C4-2B (cell line): ENCODE data around the gene HLF.
A peak's percentile ranks its signal among the peaks of the same experiment; 100 is the strongest.

ENCODE experiments used
- H3K27ac ChIP-seq: fragments of 450-650 bp; 2 replicates; pipeline ENCODE4 v1.5.1; 2017
- ZFX ChIP-seq: fragments of 450-650 bp; IDR thresholded peaks from 2 replicates; pipeline ENCODE4 v1.6.1; 2017
- TF ChIP-seq, protein P1 (sequence below): fragments of 450-650 bp; conservative IDR thresholded peaks from 2 replicates; pipeline ENCODE4 v1.5.1; 2017; ENCODE audit warnings: mild to moderate bottlenecking

Gene HLF

DNA sequence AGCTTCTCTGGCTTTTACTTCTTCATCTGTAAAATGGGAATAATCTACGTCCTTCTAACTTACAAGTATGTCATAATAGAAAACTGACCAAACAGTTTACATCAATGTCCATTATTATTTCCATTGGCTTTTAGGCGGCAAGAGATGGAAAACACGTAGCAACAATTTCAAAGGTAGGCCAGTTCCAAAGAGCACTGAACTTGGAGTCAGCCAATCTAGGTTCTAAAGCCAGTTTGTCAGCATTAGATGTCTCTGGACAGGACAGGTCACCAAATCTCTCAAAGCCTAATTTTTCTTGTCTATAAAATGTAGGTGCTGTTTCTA, 17.6 kb downstream of the HLF start:
- TF ChIP-seq, protein P1, sequence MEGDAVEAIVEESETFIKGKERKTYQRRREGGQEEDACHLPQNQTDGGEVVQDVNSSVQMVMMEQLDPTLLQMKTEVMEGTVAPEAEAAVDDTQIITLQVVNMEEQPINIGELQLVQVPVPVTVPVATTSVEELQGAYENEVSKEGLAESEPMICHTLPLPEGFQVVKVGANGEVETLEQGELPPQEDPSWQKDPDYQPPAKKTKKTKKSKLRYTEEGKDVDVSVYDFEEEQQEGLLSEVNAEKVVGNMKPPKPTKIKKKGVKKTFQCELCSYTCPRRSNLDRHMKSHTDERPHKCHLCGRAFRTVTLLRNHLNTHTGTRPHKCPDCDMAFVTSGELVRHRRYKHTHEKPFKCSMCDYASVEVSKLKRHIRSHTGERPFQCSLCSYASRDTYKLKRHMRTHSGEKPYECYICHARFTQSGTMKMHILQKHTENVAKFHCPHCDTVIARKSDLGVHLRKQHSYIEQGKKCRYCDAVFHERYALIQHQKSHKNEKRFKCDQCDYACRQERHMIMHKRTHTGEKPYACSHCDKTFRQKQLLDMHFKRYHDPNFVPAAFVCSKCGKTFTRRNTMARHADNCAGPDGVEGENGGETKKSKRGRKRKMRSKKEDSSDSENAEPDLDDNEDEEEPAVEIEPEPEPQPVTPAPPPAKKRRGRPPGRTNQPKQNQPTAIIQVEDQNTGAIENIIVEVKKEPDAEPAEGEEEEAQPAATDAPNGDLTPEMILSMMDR, result no peak
- no peak for TF ChIP-seq ZFX

DNA sequence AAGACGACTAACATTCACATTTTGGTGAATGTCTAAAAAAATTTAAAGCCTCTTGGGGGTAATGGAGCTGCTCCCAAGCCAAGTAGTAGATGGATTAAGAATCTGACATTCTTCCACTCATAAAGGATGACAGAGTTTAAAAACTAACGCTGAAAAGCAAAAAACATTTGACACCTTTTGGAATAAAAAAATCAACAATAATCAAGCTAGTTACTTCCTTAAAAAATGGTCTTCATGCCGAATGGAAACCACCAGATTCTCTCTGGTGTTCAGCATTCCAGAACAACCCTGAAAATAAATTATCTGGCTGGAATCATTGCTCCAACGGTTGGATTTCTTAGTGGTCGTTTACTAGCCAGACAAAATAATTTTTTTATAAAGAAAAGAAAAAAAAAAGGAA, 18.0 kb downstream of the HLF start:
- no peak overlapping the region for H3K27ac ChIP-seq
- TF ChIP-seq, protein P1, result no peak
- TF ChIP-seq ZFX, result no peak

More for the DNA sequence above, 17.6 kb downstream of the HLF start:
- no peak overlapping the region for H3K27ac ChIP-seq

DNA sequence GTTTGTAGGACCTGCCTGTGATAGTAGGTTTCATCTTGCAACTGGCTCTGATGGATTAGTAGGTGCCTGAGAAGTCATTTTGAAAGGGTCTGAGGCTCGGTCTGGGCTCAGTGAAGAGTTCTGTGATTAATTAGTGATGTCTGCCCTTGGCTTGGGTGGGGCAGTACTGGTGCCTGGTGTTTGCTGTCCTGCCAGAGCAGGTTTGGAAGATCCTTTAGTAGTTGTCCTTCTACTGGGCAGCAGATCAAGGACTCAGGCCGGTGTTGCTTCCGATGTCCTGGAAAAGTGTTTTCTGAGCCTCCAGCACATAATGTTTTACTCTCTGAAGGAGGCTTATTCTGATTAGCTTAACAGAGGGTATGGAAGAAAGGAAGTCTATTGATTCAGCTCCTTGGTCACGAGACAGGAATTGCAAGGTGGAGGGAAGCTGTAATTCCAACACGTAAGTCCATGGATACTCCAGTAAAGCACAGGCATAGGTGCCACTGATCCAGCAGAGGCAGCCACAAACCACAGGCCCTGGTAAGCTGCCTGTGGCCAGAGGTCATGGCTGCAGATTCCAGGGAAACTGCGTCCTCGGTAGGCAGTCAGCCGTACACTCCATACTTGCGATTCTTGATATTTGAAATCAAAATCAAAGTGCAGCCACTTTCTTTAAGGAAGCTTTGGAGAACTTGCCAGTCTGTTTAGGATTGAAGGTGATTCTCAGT, 18.7 kb downstream of the HLF start:
- TF ChIP-seq, protein P1, result no peak
- no peak for TF ChIP-seq ZFX
- H3K27ac ChIP-seq, result peak overlapping the region; percentile 5; the same call in 1 of the 2 replicates

DNA sequence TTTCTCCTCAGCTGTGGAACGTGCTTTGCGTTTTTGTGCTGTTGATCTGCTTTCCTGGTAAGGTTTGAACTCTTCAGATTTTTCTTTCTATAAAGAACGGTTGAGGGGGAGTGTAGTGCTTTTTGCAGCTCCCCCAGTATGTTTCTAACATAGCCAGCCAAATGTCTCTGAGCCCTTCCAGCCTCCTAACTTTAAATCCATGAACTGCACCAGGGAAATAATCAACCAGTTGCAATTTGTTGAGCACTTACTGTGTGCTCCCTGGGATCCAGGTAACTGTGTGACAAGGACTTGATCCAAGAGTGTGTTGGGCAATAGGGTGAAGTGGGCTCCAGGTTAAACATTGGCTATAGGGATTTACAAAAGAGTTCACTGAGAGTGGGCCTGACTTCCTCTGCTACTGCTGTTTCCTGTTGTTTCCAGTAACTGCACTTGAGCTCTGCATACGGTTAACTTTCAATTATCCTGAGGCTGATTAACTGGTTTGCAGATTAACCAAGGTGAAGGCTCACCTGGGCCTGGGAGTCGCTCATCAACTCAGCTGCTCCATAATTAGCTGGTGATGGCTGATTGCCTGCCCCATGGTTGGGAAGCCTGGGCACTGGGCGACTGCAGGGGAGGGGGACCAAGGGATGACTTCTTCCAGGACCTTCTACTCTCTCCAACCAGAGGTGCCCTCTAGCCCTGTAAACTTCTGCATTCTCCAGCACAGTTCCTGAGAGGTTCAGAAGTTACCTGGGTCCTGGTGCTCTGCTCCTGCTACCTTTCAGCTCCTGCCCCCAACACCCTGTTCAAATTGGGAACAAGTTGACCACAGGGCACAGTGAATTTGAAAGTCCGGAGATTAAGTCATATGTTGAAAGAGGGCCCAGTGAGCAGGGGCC, 19.5 kb downstream of the HLF start:
- H3K27ac ChIP-seq, result peak overlapping the region; percentile 78
- TF ChIP-seq, protein P1, result no peak
- TF ChIP-seq ZFX, result no peak

DNA sequence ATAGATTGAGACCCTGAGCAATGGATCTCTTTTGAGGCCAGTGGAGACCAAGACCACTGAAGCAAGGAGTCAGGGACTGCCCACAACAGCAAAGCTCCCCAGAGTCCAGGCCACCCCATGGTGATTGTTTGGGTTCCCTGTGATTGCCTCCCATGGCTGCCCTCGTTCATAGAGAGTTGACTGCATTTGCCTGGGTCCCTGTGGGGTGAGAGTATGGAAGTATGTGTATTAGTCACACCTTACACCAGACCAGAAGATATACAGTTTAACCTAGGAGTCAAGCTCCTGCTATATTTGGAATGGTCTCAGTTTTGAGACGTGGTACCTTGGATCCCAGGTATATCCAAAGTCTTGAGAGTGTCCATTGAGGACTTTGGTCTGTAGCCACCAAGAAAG, 20.2 kb downstream of the HLF start:
- TF ChIP-seq, protein P1, result no peak
- TF ChIP-seq ZFX, result no peak
- H3K27ac ChIP-seq, result peak overlapping the region; percentile 78

DNA sequence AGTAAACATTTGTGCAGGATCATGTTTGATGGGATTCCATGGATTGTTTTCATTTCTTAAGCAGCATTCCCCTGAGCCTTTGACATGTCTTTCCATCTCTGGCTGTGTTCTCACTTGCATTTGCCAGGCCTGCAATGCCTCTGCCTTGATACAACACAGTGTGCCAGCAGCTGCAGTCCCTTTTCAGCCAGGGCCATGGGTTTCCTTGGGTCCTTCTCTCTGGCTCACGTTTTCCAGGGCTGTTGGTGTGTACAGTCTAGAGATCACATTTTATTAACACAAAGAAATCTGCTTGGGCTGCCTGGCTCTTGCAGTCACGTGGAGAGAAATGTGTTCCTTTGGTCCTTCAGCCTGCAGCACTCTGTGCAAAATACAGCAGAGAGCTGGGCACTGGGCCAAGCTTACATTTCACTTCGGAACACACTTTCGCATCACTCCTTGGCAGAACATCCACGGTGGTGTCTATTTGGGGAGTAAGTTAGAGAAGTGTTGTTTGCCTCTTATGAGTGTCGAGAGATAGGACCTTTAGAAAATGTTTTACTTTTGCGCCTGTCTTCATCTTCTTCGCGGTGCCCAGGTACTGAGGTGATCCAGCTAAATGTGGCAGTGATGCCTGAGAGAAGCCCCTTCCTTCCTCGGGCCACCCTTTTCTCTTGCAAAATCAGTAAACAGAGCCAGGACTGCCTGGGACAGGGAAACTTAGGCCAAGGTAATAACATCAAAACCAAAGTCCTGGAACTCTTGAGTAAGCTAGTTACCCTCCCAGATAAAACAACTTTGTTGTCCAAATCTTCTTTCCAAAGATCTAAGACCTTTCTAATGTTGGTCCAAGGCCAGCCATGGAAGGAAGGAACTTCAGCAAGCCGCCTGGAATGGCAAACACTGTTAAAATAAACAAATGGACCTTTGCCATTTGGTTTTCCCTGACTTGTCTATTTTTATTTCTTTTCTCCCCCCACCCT, 20.9 kb downstream of the HLF start:
- H3K27ac ChIP-seq, result peak overlapping the region; percentile 78
- TF ChIP-seq, protein P1, result no peak
- no peak for TF ChIP-seq ZFX
